ENCODE data around the gene PRKCA.

The PRKCA gene

DNA sequence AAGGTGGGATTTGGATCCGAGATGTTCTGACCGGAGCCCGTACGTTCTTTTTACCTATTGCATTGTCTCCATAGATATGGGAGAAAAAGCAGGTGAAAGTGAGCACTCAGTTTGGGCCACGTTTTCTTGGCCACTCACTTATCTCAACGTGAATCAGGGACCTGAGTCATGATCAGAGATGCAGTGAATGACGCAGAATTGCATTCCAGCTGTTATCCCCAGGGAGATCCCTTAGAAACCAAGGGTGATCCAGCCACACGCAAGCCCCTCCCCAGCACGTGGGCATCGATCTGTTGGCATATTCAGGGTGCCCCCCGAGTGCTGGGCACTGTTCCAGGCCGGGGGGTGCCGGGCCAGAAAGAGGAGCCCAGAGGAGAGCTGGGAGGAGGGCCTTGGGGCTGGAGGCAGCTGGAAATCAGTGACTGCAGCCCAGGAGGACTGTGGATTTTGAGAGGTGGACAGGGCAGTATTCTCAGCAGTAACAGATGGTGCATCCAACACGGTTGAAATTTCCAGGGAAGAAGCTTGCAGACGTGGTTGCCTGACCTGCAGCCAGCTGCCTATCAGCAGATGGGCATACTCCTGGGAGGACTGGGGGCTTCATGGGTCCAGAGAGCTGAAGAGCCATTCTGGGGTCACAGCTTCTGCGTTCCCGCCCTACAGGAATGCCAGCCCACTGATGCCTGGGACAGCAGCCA, 445.3 kb downstream of the PRKCA start:
- DNase-seq (ENCODE audit: low read depth), result peak; percentile 80

DNA sequence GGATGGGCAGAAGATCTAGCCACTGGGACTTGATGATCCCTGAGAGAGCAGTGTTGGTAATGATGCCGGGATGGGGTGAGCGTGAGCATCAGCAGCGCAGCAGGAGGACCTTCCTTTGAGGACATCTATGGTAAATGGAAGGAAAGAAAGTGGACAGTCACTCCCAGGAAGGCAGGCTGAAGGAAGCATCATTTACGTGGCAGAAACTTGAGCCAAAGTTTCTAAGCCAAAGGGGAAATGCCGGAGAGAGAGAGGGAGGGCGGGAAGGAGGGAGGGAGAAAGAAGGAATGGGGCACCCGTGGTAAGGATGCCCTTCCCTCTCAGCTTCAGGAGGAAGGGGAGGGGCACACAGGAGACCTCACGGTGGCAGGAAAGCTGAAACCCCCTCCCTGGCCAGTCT, 446.2 kb downstream of the PRKCA start:
- DNase-seq (ENCODE audit: low read depth), result no peak

DNA sequence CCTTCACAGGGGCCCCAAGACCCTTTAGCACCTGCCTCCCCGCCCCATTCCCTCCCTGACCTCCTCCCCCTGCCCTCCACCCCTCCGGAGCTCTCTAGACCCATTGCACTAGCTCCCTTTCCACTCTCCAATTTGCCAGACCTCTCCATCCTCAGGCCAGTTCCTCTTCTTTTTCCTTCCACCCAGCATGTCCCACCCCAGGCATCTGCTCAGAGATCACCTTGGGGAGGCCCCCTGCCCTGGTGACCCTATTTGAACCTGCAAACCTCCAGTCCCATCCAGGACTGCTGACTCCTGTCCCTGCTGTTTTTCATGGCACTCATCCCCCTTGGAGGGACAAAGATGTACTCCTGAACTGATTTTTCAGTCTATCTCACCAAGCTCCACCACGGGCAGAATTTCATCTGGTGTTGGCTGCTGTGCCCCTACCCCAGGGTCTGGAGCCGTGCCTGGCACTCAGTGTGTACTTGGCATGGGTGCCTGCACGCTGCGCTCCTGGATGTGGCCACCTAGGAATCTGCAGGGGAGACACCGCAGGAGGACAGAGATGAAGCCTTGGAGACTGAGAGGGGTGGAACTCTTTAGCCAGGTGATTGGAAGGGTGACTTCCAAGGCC, 446.9 kb downstream of the PRKCA start:
- DNase-seq (ENCODE audit: low read depth), result no peak

DNA sequence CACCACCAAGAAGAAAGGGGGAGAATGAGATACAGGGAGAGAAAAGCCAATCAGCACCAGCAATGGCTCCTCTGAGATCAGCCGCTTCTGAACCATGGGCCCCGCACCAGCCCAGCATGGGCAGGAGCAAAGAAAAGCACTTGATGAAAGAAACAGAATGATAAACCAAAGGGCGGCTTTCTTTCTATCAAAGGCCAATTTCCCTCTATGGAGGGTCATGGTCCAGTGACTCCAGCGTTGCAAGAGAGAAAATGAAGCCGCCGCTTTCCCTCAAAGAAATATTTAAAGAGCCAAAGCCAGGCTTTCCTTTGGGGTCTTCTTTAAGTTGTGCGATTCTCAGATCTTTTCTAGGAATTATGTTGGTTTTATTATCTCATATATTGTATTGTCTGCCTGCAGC, 447.7 kb downstream of the PRKCA start:
- DNase-seq (ENCODE audit: low read depth), result no peak

DNA sequence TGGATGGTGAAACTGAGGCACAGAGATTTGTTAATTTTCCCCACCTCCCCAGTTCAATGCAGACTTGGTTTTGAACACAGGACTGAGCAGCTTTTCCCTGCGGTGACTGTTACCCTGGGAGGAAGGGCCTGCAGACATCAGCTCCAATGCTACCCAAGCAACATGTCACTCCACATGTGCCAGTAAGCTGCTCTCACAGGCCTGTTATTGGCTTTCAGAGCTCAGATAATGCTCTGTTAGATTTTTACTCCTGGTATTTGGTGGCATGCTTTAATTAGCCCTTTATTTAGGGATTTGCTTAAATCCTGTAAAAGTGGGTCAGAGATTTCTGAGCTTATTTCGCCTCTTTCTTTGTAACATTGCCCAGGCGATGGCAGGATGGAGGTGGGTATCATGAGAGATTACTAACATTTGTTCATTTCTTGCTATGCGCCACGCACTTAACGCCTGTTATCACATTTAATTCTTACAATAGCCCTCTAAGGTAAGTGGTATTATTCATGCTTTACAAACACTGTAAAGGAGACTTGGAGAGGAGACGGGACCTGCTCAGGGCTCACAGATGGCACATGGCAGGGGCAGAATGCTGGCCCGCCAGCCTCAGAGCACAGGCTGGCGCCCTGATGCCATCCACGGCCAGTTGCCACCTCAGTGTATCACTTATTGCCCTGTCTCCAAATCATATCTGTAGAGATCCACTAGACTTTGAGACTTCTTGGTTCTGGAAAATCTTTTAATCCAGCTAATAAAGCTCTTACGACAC, 448.5 kb downstream of the PRKCA start:
- no peak for DNase-seq (ENCODE audit: low read depth)

DNA sequence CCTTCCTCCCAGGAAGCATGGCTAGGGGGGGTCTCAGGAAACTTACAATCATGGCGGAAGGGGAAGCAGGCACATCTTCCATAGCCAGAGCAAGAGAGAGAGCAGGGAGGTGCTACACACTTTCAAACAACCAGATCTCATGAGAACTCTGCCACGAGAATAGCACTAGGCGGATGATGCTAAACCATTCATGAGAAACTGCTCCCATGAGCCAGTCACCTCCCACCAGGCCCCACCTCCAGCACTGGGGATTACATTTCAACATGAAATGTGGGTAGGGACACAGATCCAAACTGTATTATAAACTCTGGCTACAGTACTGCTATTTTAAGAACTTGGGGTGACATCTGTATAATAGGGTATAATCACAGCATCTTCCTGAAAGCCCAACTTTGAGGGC, 449.4 kb downstream of the PRKCA start:
- DNase-seq (ENCODE audit: low read depth), result no peak

DNA sequence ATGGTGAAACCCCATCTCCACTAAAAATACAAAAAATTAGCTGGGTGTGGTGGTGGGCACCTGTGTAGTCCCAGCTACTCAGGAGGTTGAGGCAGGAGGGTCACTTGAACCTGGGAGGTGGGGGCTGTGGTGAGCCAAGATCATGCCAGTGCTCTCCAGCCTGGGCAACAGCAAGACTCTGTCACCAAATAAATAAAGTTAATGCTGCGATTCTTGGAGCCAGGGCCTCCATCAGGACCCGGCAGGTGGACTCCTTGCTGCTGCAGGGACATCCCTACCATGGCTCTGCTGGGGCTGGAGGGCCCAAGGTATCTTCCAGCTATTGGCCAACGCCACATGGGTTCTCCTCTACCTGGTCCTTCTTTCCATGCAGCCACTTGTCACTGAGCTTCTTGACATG, 450.0 kb downstream of the PRKCA start:
- DNase-seq (ENCODE audit: low read depth), result no peak

DNA sequence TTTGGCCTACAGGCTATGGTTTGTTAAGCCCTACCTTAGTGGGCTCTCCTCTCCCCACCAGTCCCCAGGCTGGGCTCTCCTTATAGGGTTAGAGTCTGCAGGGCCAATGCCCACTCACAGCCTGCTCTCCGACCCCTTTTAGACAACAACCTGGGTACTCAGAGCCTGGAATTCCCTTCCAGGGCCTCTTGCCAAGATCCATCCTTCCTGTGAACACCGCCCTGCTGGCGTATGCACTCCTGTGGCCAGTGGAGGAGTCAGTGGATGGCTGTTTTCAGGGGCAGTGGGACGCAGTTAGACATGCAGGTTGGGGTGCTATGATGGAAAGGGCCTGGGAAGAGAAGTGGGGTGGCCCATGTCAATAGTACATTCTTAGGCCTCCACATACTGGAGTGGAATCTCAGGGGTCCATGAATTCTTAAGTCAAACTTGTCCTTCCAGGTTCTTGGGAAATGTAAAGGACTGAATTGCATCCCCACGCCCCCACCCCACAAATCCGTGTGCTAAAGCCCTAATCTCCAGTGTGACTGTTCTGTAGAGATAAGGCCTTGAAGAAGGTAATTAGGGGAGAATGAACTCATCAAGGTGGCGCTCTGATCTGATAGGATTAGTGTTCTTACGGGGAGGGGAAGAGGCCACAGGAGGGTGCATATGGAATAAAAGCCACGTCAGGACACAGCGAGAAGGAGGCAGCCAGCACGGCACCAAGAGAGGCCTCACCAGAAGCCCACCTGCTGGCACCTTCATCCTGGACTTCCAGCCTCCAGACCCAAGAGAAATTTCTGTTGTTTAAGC, 450.9 kb downstream of the PRKCA start:
- DNase-seq (ENCODE audit: low read depth), result no peak

DNA sequence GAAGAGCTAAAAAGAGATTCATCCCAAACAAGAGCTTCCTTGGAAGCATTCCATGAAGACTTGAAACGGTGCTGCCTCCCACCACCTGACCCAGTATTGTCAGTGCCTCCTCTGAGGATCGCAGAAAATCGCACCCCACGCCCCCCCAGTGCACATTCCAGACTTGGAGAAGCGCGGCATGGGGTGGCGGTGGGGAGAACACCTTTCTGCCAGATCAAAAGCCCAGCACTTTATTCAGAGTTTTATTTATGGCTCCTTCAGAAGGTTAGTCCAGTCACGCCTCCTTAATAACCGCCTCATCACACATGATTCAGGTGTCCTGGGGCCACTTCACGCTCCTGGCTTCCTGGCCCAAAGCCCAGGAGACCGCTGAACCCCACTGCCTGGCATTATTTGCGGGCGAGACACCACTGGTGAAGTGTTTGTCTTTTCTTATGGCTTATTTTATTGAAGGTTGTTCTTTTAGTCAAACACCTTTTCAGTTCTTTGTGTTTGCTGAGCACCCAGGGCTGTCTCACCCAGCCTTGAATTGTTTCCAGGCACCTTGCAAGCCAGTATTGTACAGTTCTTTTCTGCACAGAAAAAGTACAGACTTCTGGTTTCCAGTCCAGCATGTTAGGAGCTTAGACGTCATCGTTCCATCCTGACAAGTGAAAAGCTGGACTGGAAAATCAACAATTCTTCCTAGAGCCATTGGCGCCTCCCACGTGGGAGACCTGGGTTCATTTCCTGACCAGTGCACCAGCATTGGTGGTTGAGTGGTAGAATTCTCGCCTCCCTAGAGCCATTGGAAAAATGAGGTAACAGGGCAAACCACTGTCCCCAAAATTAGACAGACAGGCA, 452.9 kb downstream of the PRKCA start:
- no peak for DNase-seq (ENCODE audit: low read depth)

DNA sequence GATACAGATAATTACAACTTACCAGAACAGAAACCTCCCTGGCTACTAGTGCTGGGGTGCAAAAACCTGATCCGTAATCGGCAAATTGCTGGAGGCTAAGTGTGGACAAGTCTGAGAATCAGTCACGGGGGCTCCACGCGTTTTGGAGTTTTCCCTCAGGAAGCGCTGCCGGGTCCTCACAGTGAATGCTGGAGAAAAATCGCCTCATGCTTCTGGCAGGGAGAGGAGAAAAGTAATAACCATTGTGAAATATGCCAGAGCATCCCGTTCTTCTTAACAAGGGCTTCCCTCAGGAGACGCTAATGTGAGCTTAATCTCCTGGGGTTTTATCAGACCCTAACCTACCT, 453.5 kb downstream of the PRKCA start:
- no peak for DNase-seq (ENCODE audit: low read depth)

DNA sequence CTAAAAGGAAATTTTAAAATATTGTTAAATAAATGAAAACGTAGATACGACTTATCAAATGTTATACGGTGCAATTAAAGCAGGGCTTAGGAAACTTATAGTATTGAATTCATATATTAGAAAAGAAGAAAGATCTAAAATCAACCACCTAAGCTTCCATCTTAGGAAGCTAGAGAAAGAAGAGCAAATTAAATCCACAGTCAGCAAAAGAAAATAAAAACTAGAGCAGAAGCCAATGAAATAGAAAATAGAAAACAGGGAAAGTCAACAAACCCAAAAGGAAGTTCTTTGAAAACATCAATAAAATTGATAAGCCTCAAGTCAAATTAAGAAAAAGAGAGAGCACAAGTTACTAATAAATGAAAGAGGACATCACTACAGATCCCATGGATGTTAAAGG, 457.9 kb downstream of the PRKCA start:
- no peak for DNase-seq (ENCODE audit: low read depth)

DNA sequence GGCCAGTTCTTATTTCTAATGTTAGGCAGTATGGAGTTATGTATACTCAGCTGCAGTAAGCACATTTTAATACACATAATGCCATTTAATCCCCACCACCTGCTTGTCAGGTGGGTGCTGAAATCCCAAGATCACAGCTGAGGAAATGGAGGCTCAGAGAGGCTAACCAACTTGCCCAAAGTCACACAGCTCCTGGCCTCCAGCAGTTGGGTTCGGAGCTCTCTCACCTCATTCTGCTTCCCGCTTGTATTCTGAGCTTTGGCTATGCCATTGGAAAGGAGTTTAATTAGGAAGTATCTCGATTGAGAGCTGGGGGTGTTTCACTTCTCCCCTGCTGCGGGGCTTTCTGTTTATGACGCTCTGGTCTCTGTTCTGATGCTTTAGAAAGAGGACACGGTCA, 459.9 kb downstream of the PRKCA start:
- DNase-seq (ENCODE audit: low read depth), result no peak

DNA sequence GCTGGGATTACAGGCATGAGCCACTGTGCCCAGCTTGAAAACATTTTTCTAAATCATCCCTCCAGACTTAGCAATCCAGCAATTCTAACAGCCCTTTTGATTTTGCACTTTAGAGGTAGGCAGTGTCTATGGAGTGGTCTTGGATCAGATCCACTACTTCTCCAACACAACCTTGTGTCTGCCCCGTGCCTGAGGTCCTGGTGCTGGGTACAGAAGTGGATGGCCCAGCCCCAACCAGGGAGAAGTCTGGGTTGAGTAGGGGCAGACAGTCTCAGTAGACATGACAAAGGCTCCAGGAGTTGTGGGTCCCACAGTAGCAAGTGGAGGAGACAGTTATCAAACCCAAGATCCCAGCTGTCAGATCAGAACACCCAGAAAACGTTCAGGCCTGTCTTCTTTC, 460.6 kb downstream of the PRKCA start:
- DNase-seq (ENCODE audit: low read depth), result no peak

DNA sequence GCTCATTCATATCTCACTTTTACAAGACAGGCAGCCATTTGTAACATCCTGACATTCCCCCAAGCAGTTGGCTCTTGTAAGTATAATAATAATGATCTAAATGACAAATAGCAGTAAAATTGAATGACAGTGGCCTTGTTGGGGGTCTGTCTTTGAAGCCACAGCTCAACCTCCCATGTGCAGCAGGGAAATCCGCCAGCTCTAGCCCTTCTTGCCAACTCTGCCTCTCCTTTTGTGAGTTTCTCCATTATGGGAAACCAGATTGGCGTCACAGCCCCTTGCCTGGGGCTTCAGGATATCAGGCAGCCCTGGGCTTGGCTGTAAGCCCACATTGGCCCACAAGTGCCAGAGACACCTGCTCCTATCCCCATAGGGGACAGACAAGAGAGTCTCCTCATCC, 462.1 kb downstream of the PRKCA start:
- no peak for DNase-seq (ENCODE audit: low read depth)

DNA sequence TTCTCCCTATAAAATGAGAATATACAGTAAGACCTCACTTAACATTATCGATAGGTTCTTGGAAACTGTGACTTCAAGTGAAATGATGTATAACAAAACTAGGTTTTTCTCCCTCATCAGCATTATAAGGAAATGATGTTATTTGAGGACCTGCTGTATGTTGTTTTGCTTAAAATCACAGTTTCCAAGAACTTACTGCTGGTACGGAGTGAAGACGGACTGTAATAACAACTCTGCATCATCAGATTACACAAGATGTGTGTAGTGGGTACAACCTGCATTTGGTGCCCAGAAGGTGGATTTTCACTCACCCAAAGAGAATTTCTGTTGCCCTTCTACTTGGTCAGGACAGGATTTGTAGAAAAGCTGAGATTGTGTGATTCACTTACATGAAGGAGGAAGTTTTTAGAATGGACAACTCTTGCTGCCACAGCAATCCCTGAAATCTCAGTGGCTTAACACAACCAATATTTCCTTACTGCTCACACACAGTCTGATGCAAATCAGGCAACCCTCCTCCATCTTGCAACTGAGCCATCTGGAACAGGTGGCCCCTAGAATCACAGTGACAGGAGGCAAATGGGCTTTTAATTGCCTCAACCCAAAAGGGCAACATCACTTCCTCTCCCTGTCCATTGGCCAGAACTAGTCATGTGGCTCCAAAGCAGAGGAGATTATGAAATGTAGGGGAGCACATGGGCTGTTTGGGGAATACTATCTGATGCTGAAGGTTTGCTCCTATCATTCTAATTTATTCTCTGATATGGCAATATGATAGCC, 464.9 kb downstream of the PRKCA start:
- no peak for DNase-seq (ENCODE audit: low read depth)

DNA sequence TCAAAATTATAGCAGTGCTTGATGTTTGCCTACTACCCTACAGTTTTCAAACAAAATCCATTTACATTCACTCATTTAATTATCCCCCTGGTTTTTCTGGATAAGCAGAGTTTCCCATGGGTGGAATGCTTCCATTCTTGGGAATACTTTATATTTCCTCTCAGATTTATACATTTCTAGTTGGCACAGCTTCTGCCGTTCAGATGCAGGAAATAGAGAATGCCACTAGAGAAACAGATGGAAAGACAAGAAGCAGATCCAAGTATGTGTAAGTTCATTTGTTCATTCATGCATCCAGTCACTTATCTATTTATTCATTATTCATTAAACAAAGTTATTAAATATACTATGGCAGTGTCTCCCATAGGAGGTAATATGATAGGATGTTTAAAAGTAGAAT, 467.5 kb downstream of the PRKCA start:
- DNase-seq (ENCODE audit: low read depth), result no peak

DNA sequence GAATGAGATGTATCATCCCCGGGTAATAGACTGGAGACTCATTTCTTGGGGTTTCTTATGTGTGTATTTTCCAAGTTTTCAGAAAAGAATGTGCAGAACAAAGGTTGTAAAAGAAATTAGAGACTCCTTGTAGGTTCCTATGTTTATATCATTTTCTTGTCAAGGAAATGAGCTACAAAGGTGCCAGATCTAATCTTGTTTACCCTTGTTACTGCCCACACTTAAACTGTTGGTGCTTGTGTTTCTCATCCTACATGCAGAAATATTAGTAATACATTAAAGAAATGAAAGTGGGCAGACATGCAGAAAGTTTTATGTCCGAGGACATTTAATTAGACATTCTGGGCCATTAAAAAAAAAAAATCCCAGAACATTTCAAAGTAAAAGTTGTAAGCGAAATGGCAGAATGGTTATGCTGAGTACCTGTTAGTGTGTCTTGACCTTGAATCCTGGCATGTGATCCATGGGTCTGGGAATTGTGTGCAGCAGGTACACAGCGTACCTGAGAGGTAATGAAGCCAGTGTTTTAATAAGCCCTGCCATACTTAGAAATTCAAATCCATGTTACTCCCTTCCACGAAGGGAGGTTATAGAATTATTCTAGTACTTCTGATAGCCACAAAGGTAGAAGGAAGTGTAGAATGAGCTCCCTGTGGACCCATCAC, 469.9 kb downstream of the PRKCA start:
- no peak for DNase-seq (ENCODE audit: low read depth)

DNA sequence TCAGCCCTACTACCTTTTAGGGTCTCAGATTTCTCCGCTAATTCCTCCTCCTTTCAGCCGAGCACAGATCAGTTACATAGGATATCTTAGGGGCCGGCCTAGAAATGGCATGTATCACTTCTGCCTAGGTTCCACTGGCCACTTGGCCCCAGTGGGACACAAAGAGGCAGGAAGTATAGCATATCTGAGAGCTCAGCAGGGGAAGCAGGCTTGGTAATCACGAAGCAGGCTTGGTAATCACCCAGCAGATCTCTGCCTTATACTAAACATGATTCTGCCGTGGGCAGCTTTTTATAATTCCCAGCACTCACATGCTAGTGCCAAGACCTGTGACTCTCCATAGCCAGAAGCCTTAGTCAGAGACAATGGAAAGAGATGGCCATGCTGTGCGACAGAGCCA, 472.9 kb downstream of the PRKCA start:
- DNase-seq (ENCODE audit: low read depth), result no peak

DNA sequence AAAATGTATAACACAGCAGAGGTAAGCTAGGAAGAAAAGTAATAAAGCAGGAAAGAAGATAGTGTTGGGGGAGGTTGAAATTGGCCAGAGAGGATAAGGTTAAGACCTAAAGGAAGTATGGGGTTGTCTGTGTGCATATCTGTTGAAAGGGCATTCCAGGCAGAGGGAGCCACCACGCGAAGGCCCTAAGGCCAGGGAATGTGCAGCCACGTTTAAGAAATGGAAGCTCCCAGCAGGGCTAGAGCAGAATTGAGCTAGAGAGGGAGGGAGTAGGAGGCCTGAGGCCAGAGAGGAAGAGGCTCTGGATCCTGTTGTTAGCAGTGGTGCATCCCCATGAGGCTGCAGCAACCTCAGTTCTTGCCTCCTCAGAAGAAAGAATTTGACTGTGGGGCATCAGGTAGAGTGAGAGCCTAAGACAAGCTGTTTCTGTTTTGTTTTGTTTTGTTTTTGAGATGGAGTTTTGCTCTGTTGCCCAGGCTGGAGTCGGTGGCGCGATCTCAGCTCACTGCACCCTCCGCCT, 473.5 kb downstream of the PRKCA start:
- no peak for DNase-seq (ENCODE audit: low read depth)

DNA sequence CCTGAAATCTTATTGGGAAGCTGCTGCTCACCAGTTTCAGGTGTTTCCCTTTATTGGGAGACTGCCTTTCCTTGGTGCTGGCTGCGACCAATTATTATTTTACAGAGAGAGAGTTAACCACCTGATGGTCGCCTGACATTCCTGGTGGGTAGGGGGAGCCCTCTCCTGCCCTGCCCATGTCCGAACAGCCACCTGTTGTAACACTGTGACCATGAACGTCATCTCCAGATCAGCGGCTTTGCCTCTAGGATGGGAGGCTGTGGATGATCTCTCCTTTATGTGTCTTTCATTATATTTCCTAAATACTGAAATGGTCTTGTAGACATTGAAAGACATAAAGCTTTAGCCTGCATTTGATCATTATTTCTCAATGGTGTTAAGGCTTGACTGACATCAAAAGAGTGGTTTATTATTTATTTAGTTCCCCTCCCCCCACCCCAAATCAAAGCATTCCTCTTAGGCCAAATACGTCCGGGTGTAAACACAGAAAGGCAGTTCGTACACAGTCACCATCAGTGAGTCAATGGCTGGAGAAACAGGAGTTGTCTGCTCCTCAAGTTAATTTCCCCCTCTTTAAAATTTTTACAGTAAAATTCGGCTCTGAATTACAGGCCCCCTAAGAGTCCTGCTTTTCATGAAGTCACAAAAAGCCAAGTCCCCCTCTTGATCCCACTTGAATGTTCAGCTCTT, 474.7 kb downstream of the PRKCA start:
- DNase-seq (ENCODE audit: low read depth), result no peak
